Fibroblast of lung (primary cell): ENCODE results near the gene USPL1. TPM values are rescaled to one million over a fixed set of nuclear protein-coding genes. Genes with fewer than 3 reads are reported as not detected.

ENCODE experiments used
- DNase-seq, 2 donors: peaks; one replicate each; pipeline versions ENCODE4 v3.0.0 to v3.0.0-alpha.2; 2010; ENCODE audit warnings: low read depth in 2 of 2
- H2AFZ ChIP-seq: 2 replicates; pipeline ENCODE4 v1.5.1; 2012; ENCODE audit warnings: low read length, control low read depth, inconsistent platforms
- H3K27ac ChIP-seq: 2 replicates; pipeline ENCODE4 v1.5.1; 2011; ENCODE audit warnings: low read length, control low read depth; ENCODE audit not compliant: insufficient read depth
- H3K27me3 ChIP-seq: 2 replicates; pipeline ENCODE4 v1.5.1; 2011; ENCODE audit warnings: mild to moderate bottlenecking, low read length; ENCODE audit not compliant: control insufficient read depth, insufficient read depth
- H3K36me3 ChIP-seq: 2 replicates; pipeline ENCODE4 v1.5.1; 2011; ENCODE audit warnings: low read length; ENCODE audit not compliant: control insufficient read depth, insufficient read depth
- H3K4me1 ChIP-seq: 2 replicates; pipeline ENCODE4 v1.5.1; 2011; ENCODE audit warnings: low read length; ENCODE audit not compliant: control insufficient read depth, insufficient read depth; ENCODE audit errors: extremely low read depth
- H3K4me2 ChIP-seq: 2 replicates; pipeline ENCODE4 v1.5.1; 2011; ENCODE audit warnings: low read length, control low read depth; ENCODE audit not compliant: insufficient read depth; ENCODE audit errors: extremely low read depth
- H3K4me3 ChIP-seq, 4 experiments: fragments of 200-600 bp in 1 of 4; sonication (generic) in 1 of 4; replicated peaks in 1 of 4; 2 replicates each; pipeline ENCODE4 v1.5.1; 2011 to 2016; ENCODE audit warnings: low read length in 4 of 4, low read depth in 3 of 4, mild to moderate bottlenecking in 3 of 4, control low read depth in 2 of 4, inconsistent platforms in 1 of 4, mixed read lengths in 1 of 4; ENCODE audit not compliant: insufficient read depth in 1 of 4; ENCODE audit errors: control extremely low read depth in 1 of 4
- H3K79me2 ChIP-seq: 2 replicates; pipeline ENCODE4 v1.5.1; 2012; ENCODE audit warnings: mild to moderate bottlenecking, low read length, inconsistent platforms; ENCODE audit not compliant: control insufficient read depth, insufficient read depth
- H3K9ac ChIP-seq: 2 replicates; pipeline ENCODE4 v1.5.1; 2011; ENCODE audit warnings: mild to moderate bottlenecking, low read length, control low read depth; ENCODE audit not compliant: insufficient read depth
- H3K9me3 ChIP-seq: 2 replicates; pipeline ENCODE4 v1.5.1; 2012; ENCODE audit warnings: low read depth, low read length; ENCODE audit not compliant: control insufficient read depth, insufficient read depth
- H4K20me1 ChIP-seq: 2 replicates; pipeline ENCODE4 v1.5.1; 2011; ENCODE audit warnings: low read length; ENCODE audit not compliant: control insufficient read depth, insufficient read depth; ENCODE audit errors: extremely low read depth
- EZH2 ChIP-seq: IDR thresholded peaks from 2 replicates; pipeline ENCODE4 v1.5.1; 2012; ENCODE audit warnings: low read length, control low read depth, mild to moderate bottlenecking; ENCODE audit errors: missing control alignments
- polyA plus RNA-seq, 2 donors: library from polyadenylated mRNA; depleted of rRNA in 1 of 2; stranded (reverse) in 1 of 2; unstranded in 1 of 2; fragments of >200 nt; gene quantifications; 2 replicates each; pipeline ENCODE4 v1.2.1, GENCODE V29; 2011 to 2012; ENCODE audit warnings: missing spikeins in 1 of 2
- total RNA-seq: library from RNA; depleted of rRNA; stranded (reverse); fragments of >200 nt; gene quantifications from 2 replicates; pipeline ENCODE4 v1.2.1, GENCODE V29; 2014
- TF ChIP-seq, protein P1 (sequence below), 2 donors: IDR thresholded peaks in 1 of 2; conservative IDR thresholded peaks in 1 of 2; 1 replicate in 1 of 2; 2 replicates in 1 of 2; pipeline ENCODE4 v1.5.1; 2011 to 2012; ENCODE audit warnings: low read length in 2 of 2, control low read depth in 1 of 2, inconsistent platforms in 1 of 2, low read depth in 1 of 2, mild to moderate bottlenecking in 1 of 2

The USPL1 gene
- total and polyA plus RNA-seq, 2 donors (not counting 1 experiment from before 2014, with no cell fraction given), result 12.4 to 17.7 TPM

DNA sequence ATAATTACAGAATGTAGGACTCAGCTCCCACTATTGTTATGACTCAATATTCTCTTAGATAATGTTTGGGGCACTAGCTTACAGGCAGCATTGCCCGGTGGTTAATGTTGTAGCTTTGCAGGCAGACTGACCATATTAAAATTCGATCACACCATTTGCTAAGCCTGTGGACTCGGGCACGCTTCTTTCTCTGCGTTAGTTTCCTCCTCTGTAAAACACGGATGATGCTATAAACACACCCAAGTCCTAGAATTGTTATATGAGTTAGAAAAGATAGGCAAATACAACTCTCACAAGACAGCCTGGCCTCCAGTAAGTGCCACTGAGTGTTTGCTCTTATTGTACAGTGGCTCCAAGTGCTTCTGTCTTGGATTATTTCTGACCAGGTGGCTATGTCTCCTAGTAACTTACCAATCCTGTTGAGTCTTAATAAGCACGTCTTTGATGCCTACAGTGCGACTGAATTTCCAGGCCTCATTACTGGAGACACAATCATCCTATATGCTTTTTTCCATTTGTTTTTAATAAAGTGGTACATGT lies 67.7 kb downstream of the USPL1 start:
- no peaks in the 10 kb centered on the region for H4K20me1 ChIP-seq
- H3K36me3 ChIP-seq, result no peaks in the 10 kb centered on the region
- DNase-seq, result no peak
- H3K4me2 ChIP-seq, result no peak overlapping the region
- no peaks in the 10 kb centered on the region for H3K79me2 ChIP-seq
- TF ChIP-seq EZH2, result no peak
- TF ChIP-seq, protein P1, sequence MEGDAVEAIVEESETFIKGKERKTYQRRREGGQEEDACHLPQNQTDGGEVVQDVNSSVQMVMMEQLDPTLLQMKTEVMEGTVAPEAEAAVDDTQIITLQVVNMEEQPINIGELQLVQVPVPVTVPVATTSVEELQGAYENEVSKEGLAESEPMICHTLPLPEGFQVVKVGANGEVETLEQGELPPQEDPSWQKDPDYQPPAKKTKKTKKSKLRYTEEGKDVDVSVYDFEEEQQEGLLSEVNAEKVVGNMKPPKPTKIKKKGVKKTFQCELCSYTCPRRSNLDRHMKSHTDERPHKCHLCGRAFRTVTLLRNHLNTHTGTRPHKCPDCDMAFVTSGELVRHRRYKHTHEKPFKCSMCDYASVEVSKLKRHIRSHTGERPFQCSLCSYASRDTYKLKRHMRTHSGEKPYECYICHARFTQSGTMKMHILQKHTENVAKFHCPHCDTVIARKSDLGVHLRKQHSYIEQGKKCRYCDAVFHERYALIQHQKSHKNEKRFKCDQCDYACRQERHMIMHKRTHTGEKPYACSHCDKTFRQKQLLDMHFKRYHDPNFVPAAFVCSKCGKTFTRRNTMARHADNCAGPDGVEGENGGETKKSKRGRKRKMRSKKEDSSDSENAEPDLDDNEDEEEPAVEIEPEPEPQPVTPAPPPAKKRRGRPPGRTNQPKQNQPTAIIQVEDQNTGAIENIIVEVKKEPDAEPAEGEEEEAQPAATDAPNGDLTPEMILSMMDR (conservative IDR thresholded peaks at IDR 0.05 in 1 of 2, IDR thresholded peaks at IDR 0.05 in 1 of 2; ENCODE audit: low read depth in 1 of 2, low read length in 2 of 2), result no peak
- no peaks in the 10 kb centered on the region for H3K9me3 ChIP-seq
- H2AFZ ChIP-seq, result no peak overlapping the region
- H3K27ac ChIP-seq, result no peak overlapping the region
- H3K4me3 ChIP-seq, result no peak overlapping the region
- H3K4me1 ChIP-seq, result peaks cover 6% of the 10 kb centered on the region
- no peaks in the 10 kb centered on the region for H3K27me3 ChIP-seq
- H3K9ac ChIP-seq, result no peak overlapping the region

DNA sequence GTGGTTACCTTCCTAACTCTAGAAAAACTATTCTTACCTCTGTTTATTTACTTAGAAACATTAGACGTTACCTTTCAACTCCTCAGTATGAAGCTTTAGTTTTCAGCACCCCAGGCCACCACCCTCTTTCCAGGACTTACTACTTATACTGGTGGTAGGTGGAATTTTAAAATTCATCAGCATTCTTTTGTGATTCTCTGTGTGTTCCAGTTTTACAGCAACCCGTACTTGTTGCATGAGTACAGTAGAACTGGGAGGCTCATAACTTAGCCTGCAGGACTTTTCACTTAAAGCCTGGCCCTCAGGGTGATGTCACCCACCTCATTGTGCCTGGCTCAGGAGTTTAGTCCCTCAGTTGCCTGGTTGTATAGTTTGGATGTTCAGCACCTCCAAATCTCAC lies 68.3 kb downstream of the USPL1 start:
- Histone ChIP-seq H2AFZ (no peak overlapping the region), H4K20me1 (no peaks in the 10 kb centered on the region), H3K27me3 (no peaks in the 10 kb centered on the region), H3K9me3 (no peaks in the 10 kb centered on the region), H3K36me3 (no peaks in the 10 kb centered on the region), H3K9ac (no peak overlapping the region), H3K4me3 (no peak overlapping the region), H3K4me1 (peaks cover 9% of the 10 kb centered on the region), H3K79me2 (no peaks in the 10 kb centered on the region), H3K27ac (no peak overlapping the region), H3K4me2 (no peak overlapping the region)
- no peak for DNase-seq
- TF ChIP-seq, protein P1 (conservative IDR thresholded peaks at IDR 0.05 in 1 of 2, IDR thresholded peaks at IDR 0.05 in 1 of 2; ENCODE audit: low read depth in 1 of 2, low read length in 2 of 2), result no peak
- no peak for TF ChIP-seq EZH2

DNA sequence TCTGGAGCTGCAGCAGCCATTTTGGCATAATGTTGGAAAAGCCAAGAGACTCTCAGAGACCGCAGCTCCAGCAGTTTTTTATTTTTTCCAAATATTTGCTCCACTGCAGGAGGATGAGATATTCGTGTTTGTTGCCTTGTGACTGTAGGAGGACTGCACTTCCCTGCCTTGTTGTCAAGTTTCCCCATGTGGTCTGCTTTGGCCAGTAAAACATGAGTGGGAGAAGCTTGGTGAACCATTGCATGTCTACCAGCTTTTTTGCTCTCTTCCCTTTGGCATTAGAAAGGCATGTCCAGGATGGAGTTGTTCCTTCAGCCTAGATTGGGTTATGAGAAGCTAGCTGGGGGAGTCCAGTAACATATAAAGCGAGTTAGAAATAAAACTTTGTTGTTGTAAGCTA lies 69.9 kb downstream of the USPL1 start:
- no peak for TF ChIP-seq EZH2
- TF ChIP-seq, protein P1 (conservative IDR thresholded peaks at IDR 0.05 in 1 of 2, IDR thresholded peaks at IDR 0.05 in 1 of 2; ENCODE audit: low read depth in 1 of 2, low read length in 2 of 2), result no peak
- H3K79me2 ChIP-seq, result no peaks in the 10 kb centered on the region

More for the DNA sequence above, 69.9 kb downstream of the USPL1 start:
- Histone ChIP-seq H3K9me3 (no peaks in the 10 kb centered on the region), H3K4me1 (peaks cover 9% of the 10 kb centered on the region), H3K9ac (no peak overlapping the region), H3K27me3 (no peaks in the 10 kb centered on the region), H3K36me3 (no peaks in the 10 kb centered on the region), H2AFZ (no peak overlapping the region), H3K4me2 (no peak overlapping the region), H3K27ac (no peak overlapping the region), H4K20me1 (no peaks in the 10 kb centered on the region), H3K4me3 (no peak overlapping the region)
- DNase-seq, result no peak
